Fibroblast of skin of right quadriceps (primary cell): ENCODE data around the gene CNPPD1.
A peak's percentile ranks its signal among the peaks of the same experiment; 100 is the strongest.
"Not testable (repeated sequence)": the region's sequence is repeated elsewhere in the genome, so short reads cannot be mapped to it uniquely, and the experiment has no call there.

Experiments
- DNase-seq: peaks from one replicate; pipeline ENCODE4 v3.0.0-alpha.2; 2013

The CNPPD1 gene

GRCh38 chr2:219207884-219208740 lies 31.4 kb upstream of the CNPPD1 start:
- peak; percentile 25 for DNase-seq

GRCh38 chr2:219207134-219207883 lies 30.6 kb upstream of the CNPPD1 start:
- no peak for DNase-seq

GRCh38 chr2:219206328-219207133 lies 29.8 kb upstream of the CNPPD1 start, which contains the start of gene ZFAND2B:
ZFAND2B (plus strand) TSS chr2:219206782; CDS start chr2:219206988, 206 bp downstream.
- peak; percentile 94 for DNase-seq

- no peak for DNase-seq
Observed at GRCh38 chr2:219205981-219206327, 29.2 kb upstream of the CNPPD1 start.

GRCh38 chr2:219205165-219205538 lies 28.4 kb upstream of the CNPPD1 start:
- no peak for DNase-seq

GRCh38 chr2:219204425-219205164 lies 27.9 kb upstream of the CNPPD1 start:
- DNase-seq, result no peak

GRCh38 chr2:219201331-219201730 lies 24.6 kb upstream of the CNPPD1 start:
- DNase-seq, result not testable (repeated sequence)

- DNase-seq, result not testable (repeated sequence)
Observed at GRCh38 chr2:219200502-219201326, 24.0 kb upstream of the CNPPD1 start.

- no peak for DNase-seq
Observed at GRCh38 chr2:219199470-219200211, 22.9 kb upstream of the CNPPD1 start.

GRCh38 chr2:219198974-219199373 lies 22.2 kb upstream of the CNPPD1 start:
- DNase-seq, result no peak

- no peak for DNase-seq
Observed at GRCh38 chr2:219197388-219197787, 20.7 kb upstream of the CNPPD1 start.

GRCh38 chr2:219186754-219187456 lies 10.2 kb upstream of the CNPPD1 start:
- no peak for DNase-seq

GRCh38 chr2:219184121-219184520 lies 7.4 kb upstream of the CNPPD1 start:
- no peak for DNase-seq

GRCh38 chr2:219183151-219183772 lies 6.5 kb upstream of the CNPPD1 start:
- DNase-seq, result no peak

- no peak for DNase-seq
Observed at GRCh38 chr2:219182331-219183150, 5.8 kb upstream of the CNPPD1 start.

- no peak for DNase-seq
Observed at GRCh38 chr2:219181531-219181930, 4.8 kb upstream of the CNPPD1 start.

- DNase-seq, result no peak
Observed at GRCh38 chr2:219180961-219181360, 4.2 kb upstream of the CNPPD1 start.

GRCh38 chr2:219179601-219180465 lies 3.1 kb upstream of the CNPPD1 start:
- DNase-seq, result no peak
